Loucy (cell line): ENCODE results near the gene CLIC6.

ENCODE experiments used
- H2AFZ ChIP-seq: fragments of 200-600 bp; sonication (generic); 2 replicates; pipeline ENCODE4 v1.6.0; 2016; ENCODE audit warnings: antibody characterized with exemption, mild to moderate bottlenecking, low read length, moderate library complexity
- H3F3A ChIP-seq: fragments of 200-600 bp; 2 replicates; pipeline ENCODE4 v1.6.0; 2016; ENCODE audit warnings: antibody characterized with exemption, low read depth, mild to moderate bottlenecking
- H3K27me3 ChIP-seq: fragments of 200-600 bp; sonication (generic); 2 replicates; pipeline ENCODE4 v1.6.1; 2014; ENCODE audit warnings: low read length, mild to moderate bottlenecking; ENCODE audit not compliant: insufficient read depth, poor library complexity, severe bottlenecking
- H3K36me3 ChIP-seq: fragments of 200-600 bp; sonication (generic); 2 replicates; pipeline ENCODE4 v1.6.1; 2016; ENCODE audit warnings: low read length; ENCODE audit not compliant: insufficient read depth
- H3K4me1 ChIP-seq: fragments of 200-600 bp; sonication (generic); 2 replicates; pipeline ENCODE4 v1.5.1; 2014; ENCODE audit warnings: low read length, mild to moderate bottlenecking; ENCODE audit not compliant: insufficient read depth, poor library complexity, severe bottlenecking
- H3K4me2 ChIP-seq: fragments of 200-600 bp; sonication (generic); 2 replicates; pipeline ENCODE4 v1.6.0; 2014; ENCODE audit warnings: antibody characterized with exemption, low read length, low read depth, mild to moderate bottlenecking; ENCODE audit not compliant: poor library complexity, severe bottlenecking
- H3K4me3 ChIP-seq: fragments of 200-600 bp; sonication (generic); 2 replicates; pipeline ENCODE4 v1.5.1; 2014; ENCODE audit warnings: low read length, mild to moderate bottlenecking, mixed read lengths; ENCODE audit not compliant: poor library complexity, severe bottlenecking
- H3K79me2 ChIP-seq: fragments of 200-600 bp; sonication (generic); 2 replicates; pipeline ENCODE4 v1.6.1; 2014; ENCODE audit warnings: low read length; ENCODE audit not compliant: insufficient read depth
- H3K9ac ChIP-seq: fragments of 200-600 bp; sonication (generic); 2 replicates; pipeline ENCODE4 v1.6.0; 2014; ENCODE audit warnings: mild to moderate bottlenecking, low read depth, low read length, moderate library complexity; ENCODE audit not compliant: poor library complexity, severe bottlenecking
- H3K9me2 ChIP-seq: fragments of 200-600 bp; sonication (generic); replicated peaks from 2 replicates; pipeline ENCODE4 v1.6.1; 2016; ENCODE audit warnings: low read depth, low read length, mixed read lengths
- H3K9me3 ChIP-seq: fragments of 200-600 bp; sonication (generic); 2 replicates; pipeline ENCODE4 v1.6.1; 2014; ENCODE audit warnings: mild to moderate bottlenecking, antibody characterized with exemption, low read length, low read depth; ENCODE audit not compliant: insufficient read depth
- H4K20me1 ChIP-seq: fragments of 200-600 bp; sonication (generic); 2 replicates; pipeline ENCODE4 v1.6.0; 2014; ENCODE audit warnings: antibody characterized with exemption, low read length, mild to moderate bottlenecking; ENCODE audit not compliant: insufficient read depth, poor library complexity, severe bottlenecking
- EZH2phosphoT487 ChIP-seq: fragments of 200-600 bp; IDR thresholded peaks from 2 replicates; pipeline ENCODE4 v1.6.1; 2018; ENCODE audit warnings: antibody characterized with exemption, mild to moderate bottlenecking, moderate library complexity, borderline replicate concordance
- TF ChIP-seq, protein P1 (sequence below): fragments of 200-600 bp; sonication (generic); conservative IDR thresholded peaks from 2 replicates; pipeline ENCODE4 v1.5.1; 2014; ENCODE audit warnings: mild to moderate bottlenecking, antibody characterized with exemption, low read length

The CLIC6 gene

GRCh38 chr21:34623516-34623915 lies 45.3 kb upstream of the CLIC6 start:
- Histone ChIP-seq H3K79me2 (no peaks in the 10 kb centered on the region), H3K4me3 (no peak overlapping the region), H3K9ac (no peak overlapping the region), H3F3A (no peaks in the 10 kb centered on the region), H3K27me3 (no peaks in the 10 kb centered on the region), H2AFZ (no peak overlapping the region), H3K9me2 (no peaks in the 10 kb centered on the region), H3K4me1 (peaks cover 4% of the 10 kb centered on the region), H3K4me2 (no peak overlapping the region), H3K36me3 (no peaks in the 10 kb centered on the region), H4K20me1 (no peaks in the 10 kb centered on the region), H3K9me3 (no peaks in the 10 kb centered on the region)
- TF ChIP-seq, protein P1, sequence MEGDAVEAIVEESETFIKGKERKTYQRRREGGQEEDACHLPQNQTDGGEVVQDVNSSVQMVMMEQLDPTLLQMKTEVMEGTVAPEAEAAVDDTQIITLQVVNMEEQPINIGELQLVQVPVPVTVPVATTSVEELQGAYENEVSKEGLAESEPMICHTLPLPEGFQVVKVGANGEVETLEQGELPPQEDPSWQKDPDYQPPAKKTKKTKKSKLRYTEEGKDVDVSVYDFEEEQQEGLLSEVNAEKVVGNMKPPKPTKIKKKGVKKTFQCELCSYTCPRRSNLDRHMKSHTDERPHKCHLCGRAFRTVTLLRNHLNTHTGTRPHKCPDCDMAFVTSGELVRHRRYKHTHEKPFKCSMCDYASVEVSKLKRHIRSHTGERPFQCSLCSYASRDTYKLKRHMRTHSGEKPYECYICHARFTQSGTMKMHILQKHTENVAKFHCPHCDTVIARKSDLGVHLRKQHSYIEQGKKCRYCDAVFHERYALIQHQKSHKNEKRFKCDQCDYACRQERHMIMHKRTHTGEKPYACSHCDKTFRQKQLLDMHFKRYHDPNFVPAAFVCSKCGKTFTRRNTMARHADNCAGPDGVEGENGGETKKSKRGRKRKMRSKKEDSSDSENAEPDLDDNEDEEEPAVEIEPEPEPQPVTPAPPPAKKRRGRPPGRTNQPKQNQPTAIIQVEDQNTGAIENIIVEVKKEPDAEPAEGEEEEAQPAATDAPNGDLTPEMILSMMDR, result no peak
- no peak for TF ChIP-seq EZH2phosphoT487

GRCh38 chr21:34625030-34625593 lies 43.7 kb upstream of the CLIC6 start:
- H3K79me2 ChIP-seq, result no peaks in the 10 kb centered on the region
- no peaks in the 10 kb centered on the region for H3K9me2 ChIP-seq
- H3K4me3 ChIP-seq, result no peak overlapping the region
- H3K9me3 ChIP-seq, result no peaks in the 10 kb centered on the region
- H3K9ac ChIP-seq, result no peak overlapping the region
- no peak overlapping the region for H2AFZ ChIP-seq
- H3F3A ChIP-seq, result no peaks in the 10 kb centered on the region
- no peak for TF ChIP-seq EZH2phosphoT487
- TF ChIP-seq, protein P1, result no peak
- no peaks in the 10 kb centered on the region for H4K20me1 ChIP-seq
- H3K27me3 ChIP-seq, result no peaks in the 10 kb centered on the region
- H3K4me2 ChIP-seq, result no peak overlapping the region
- no peaks in the 10 kb centered on the region for H3K4me1 ChIP-seq
- no peaks in the 10 kb centered on the region for H3K36me3 ChIP-seq

- H3K4me3 ChIP-seq, result no peak overlapping the region
- no peaks in the 10 kb centered on the region for H3F3A ChIP-seq
- H3K36me3 ChIP-seq, result no peaks in the 10 kb centered on the region
- H3K79me2 ChIP-seq, result no peaks in the 10 kb centered on the region
- H3K9me3 ChIP-seq, result no peaks in the 10 kb centered on the region
- no peak overlapping the region for H3K4me2 ChIP-seq
- no peaks in the 10 kb centered on the region for H3K4me1 ChIP-seq
- no peaks in the 10 kb centered on the region for H3K9me2 ChIP-seq
- no peaks in the 10 kb centered on the region for H4K20me1 ChIP-seq
- no peak overlapping the region for H2AFZ ChIP-seq
- TF ChIP-seq, protein P1, result no peak
- TF ChIP-seq EZH2phosphoT487, result no peak
- no peaks in the 10 kb centered on the region for H3K27me3 ChIP-seq
- no peak overlapping the region for H3K9ac ChIP-seq
Observed at GRCh38 chr21:34626131-34626530, 42.7 kb upstream of the CLIC6 start.
